SK-N-SH (cell line): ENCODE measurements around the gene MAP2K3.

Source experiments
- CTCF ChIP-seq: fragments of 200-600 bp; sonication (generic); IDR thresholded peaks from 2 replicates; pipeline ENCODE4 v1.6.1; 2017; ENCODE audit warnings: antibody characterized with exemption, mild to moderate bottlenecking, moderate library complexity
- MAX ChIP-seq: IDR thresholded peaks from 2 replicates; pipeline ENCODE4 v1.4.0; 2012; ENCODE audit warnings: low read depth
- POLR2AphosphoS5 ChIP-seq: IDR thresholded peaks from 2 replicates; pipeline ENCODE4 v1.6.1; 2012; ENCODE audit warnings: low read depth, low read length
- TAF1 ChIP-seq: IDR thresholded peaks from 2 replicates; pipeline ENCODE4 v1.6.1; 2012; ENCODE audit warnings: low read depth, mild to moderate bottlenecking, low read length, moderate library complexity, borderline replicate concordance
- TEAD4 ChIP-seq: IDR thresholded peaks from 2 replicates; pipeline ENCODE4 v1.4.0; 2012; ENCODE audit warnings: mild to moderate bottlenecking, borderline replicate concordance; ENCODE audit not compliant: insufficient read depth
- USF2 ChIP-seq: fragments of 150-350 bp; IDR thresholded peaks from 2 replicates; pipeline ENCODE4 v1.6.1; 2017; ENCODE audit warnings: antibody characterized with exemption, low read length, low read depth, borderline replicate concordance
- TF ChIP-seq, protein P1 (sequence below): IDR thresholded peaks from 2 replicates; pipeline ENCODE4 v1.6.1; 2012; ENCODE audit warnings: mild to moderate bottlenecking, low read depth, low read length, moderate library complexity

GRCh38 chr17:21280081-21280518 is 4.4 kb upstream of the MAP2K3 start:
- TF ChIP-seq POLR2AphosphoS5 (no peak), TEAD4 (no peak), TAF1 (no peak), CTCF (peak; percentile 95), MAX (peak; percentile 84), USF2 (no peak)
- TF ChIP-seq, protein P1, sequence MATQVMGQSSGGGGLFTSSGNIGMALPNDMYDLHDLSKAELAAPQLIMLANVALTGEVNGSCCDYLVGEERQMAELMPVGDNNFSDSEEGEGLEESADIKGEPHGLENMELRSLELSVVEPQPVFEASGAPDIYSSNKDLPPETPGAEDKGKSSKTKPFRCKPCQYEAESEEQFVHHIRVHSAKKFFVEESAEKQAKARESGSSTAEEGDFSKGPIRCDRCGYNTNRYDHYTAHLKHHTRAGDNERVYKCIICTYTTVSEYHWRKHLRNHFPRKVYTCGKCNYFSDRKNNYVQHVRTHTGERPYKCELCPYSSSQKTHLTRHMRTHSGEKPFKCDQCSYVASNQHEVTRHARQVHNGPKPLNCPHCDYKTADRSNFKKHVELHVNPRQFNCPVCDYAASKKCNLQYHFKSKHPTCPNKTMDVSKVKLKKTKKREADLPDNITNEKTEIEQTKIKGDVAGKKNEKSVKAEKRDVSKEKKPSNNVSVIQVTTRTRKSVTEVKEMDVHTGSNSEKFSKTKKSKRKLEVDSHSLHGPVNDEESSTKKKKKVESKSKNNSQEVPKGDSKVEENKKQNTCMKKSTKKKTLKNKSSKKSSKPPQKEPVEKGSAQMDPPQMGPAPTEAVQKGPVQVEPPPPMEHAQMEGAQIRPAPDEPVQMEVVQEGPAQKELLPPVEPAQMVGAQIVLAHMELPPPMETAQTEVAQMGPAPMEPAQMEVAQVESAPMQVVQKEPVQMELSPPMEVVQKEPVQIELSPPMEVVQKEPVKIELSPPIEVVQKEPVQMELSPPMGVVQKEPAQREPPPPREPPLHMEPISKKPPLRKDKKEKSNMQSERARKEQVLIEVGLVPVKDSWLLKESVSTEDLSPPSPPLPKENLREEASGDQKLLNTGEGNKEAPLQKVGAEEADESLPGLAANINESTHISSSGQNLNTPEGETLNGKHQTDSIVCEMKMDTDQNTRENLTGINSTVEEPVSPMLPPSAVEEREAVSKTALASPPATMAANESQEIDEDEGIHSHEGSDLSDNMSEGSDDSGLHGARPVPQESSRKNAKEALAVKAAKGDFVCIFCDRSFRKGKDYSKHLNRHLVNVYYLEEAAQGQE = no peak
